HepG2 (cell line): Measurements from ENCODE around the gene DHRS4L2. TPM values are rescaled to one million over a fixed set of nuclear protein-coding genes. Genes with fewer than 3 reads are reported as not detected.

Experiments
- ARNT ChIP-seq: fragments of 450-650 bp; IDR thresholded peaks from 2 replicates; pipeline ENCODE4 v1.6.1; 2017
- ATF7 ChIP-seq, 2 experiments: fragments of 450-650 bp in 1 of 2; sonication (generic) in 1 of 2; formaldehyde crosslinking in 1 of 2; IDR thresholded peaks; 2 replicates each; pipeline versions ENCODE4 v1.4.0 to v1.6.1; 2016 to 2020; ENCODE audit warnings: antibody characterized with exemption in 1 of 2, mild to moderate bottlenecking in 1 of 2, missing genetic modification reagents in 1 of 2
- BORCS8-MEF2B ChIP-seq: sonication (generic); formaldehyde crosslinking; IDR thresholded peaks from 2 replicates; pipeline ENCODE4 v1.8.0; 2022; ENCODE audit warnings: mild to moderate bottlenecking, missing genetic modification reagents
- CHD2 ChIP-seq: IDR thresholded peaks from 2 replicates; pipeline ENCODE4 v1.6.1; 2011; ENCODE audit warnings: low read depth, low read length, improper control_type of control experiment
- EP300 ChIP-seq, 3 experiments: sonication (generic) in 1 of 3; formaldehyde crosslinking in 1 of 3; IDR thresholded peaks; 2 replicates each; pipeline versions ENCODE4 v1.5.1 to v1.6.1; 2011 to 2020; ENCODE audit warnings: low read depth in 2 of 3, low read length in 2 of 3, borderline replicate concordance in 1 of 3, improper control_type of control experiment in 1 of 3, mild to moderate bottlenecking in 1 of 3, missing genetic modification reagents in 1 of 3, moderate library complexity in 1 of 3
- GMEB2 ChIP-seq: IDR thresholded peaks from 2 replicates; pipeline ENCODE4 v1.6.1; 2016; ENCODE audit warnings: missing biosample characterization, missing genetic modification reagents, low read depth
- HMG20A ChIP-seq: IDR thresholded peaks from 2 replicates; pipeline ENCODE4 v1.6.1; 2016; ENCODE audit warnings: borderline replicate concordance
- HOXA3 ChIP-seq: sonication (generic); formaldehyde crosslinking; IDR thresholded peaks from 2 replicates; pipeline ENCODE4 v1.5.0; 2020; ENCODE audit warnings: missing genetic modification reagents
- HOXA5 ChIP-seq: sonication (generic); formaldehyde crosslinking; IDR thresholded peaks from 2 replicates; pipeline ENCODE4 v1.4.0; 2020; ENCODE audit warnings: missing genetic modification reagents
- HOXD1 ChIP-seq: sonication (generic); formaldehyde crosslinking; IDR thresholded peaks from 2 replicates; pipeline ENCODE4 v1.5.0; 2020; ENCODE audit warnings: missing genetic modification reagents
- IRX3 ChIP-seq: sonication (generic); formaldehyde crosslinking; IDR thresholded peaks from 2 replicates; pipeline ENCODE4 v1.8.1; 2023; ENCODE audit warnings: mild to moderate bottlenecking, low read depth, missing genetic modification reagents, borderline replicate concordance
- JUNB ChIP-seq: sonication (generic); formaldehyde crosslinking; IDR thresholded peaks from 2 replicates; pipeline ENCODE4 v1.8.0; 2022; ENCODE audit warnings: missing genetic modification reagents, mild to moderate bottlenecking, borderline replicate concordance
- MEF2D ChIP-seq: sonication (generic); formaldehyde crosslinking; IDR thresholded peaks from 2 replicates; pipeline ENCODE4 v1.5.1; 2020; ENCODE audit warnings: mild to moderate bottlenecking, missing genetic modification reagents
- NR2F2 ChIP-seq: IDR thresholded peaks from 2 replicates; pipeline ENCODE4 v1.6.1; 2012; ENCODE audit warnings: low read depth, inconsistent platforms, borderline replicate concordance
- PHF20 ChIP-seq: sonication (generic); formaldehyde crosslinking; IDR thresholded peaks from 2 replicates; pipeline ENCODE4 v1.5.0; 2020; ENCODE audit warnings: mild to moderate bottlenecking, missing genetic modification reagents
- REL ChIP-seq: sonication (generic); formaldehyde crosslinking; conservative IDR thresholded peaks from 2 replicates; pipeline ENCODE4 v1.8.0; 2022; ENCODE audit warnings: mild to moderate bottlenecking, missing genetic modification reagents, moderate library complexity
- STAT5B ChIP-seq: sonication (generic); formaldehyde crosslinking; IDR thresholded peaks from 2 replicates; pipeline ENCODE4 v1.4.0; 2020; ENCODE audit warnings: missing genetic modification reagents
- ZBTB8A ChIP-seq: sonication (generic); formaldehyde crosslinking; IDR thresholded peaks from 2 replicates; pipeline ENCODE4 v1.4.0; 2020; ENCODE audit warnings: mild to moderate bottlenecking, low read depth, missing genetic modification reagents, borderline replicate concordance
- ZFP36 ChIP-seq: fragments of 150-350 bp; IDR thresholded peaks from 2 replicates; pipeline ENCODE4 v1.6.1; 2018; ENCODE audit warnings: borderline replicate concordance, low read length, low read depth; ENCODE audit not compliant: partially characterized antibody
- ZNF17 ChIP-seq: sonication (generic); formaldehyde crosslinking; IDR thresholded peaks from 2 replicates; pipeline ENCODE4 v1.5.0; 2020; ENCODE audit warnings: mild to moderate bottlenecking, missing genetic modification reagents
- ZNF24 ChIP-seq: fragments of 450-650 bp; IDR thresholded peaks from 2 replicates; pipeline ENCODE4 v1.6.1; 2017; ENCODE audit warnings: antibody characterized with exemption, mild to moderate bottlenecking
- ZNF329 ChIP-seq: sonication (generic); formaldehyde crosslinking; IDR thresholded peaks from 2 replicates; pipeline ENCODE4 v1.9.0; 2021; ENCODE audit warnings: low read depth, mild to moderate bottlenecking, missing genetic modification reagents
- ZNF446 ChIP-seq: sonication (generic); formaldehyde crosslinking; IDR thresholded peaks from 2 replicates; pipeline ENCODE4 v1.5.0; 2020; ENCODE audit warnings: mild to moderate bottlenecking, missing genetic modification reagents
- ZNF644 ChIP-seq: IDR thresholded peaks from 2 replicates; pipeline ENCODE4 v1.6.1; 2016; ENCODE audit warnings: low read depth
- ZNF777 ChIP-seq: sonication (generic); formaldehyde crosslinking; IDR thresholded peaks from 2 replicates; pipeline ENCODE4 v1.4.0; 2020; ENCODE audit warnings: missing genetic modification reagents
- ZNF83 ChIP-seq: sonication (generic); formaldehyde crosslinking; IDR thresholded peaks from 2 replicates; pipeline ENCODE4 v1.4.0; 2020; ENCODE audit warnings: missing genetic modification reagents, mild to moderate bottlenecking, borderline replicate concordance
- ZSCAN20 ChIP-seq: sonication (generic); formaldehyde crosslinking; IDR thresholded peaks from 2 replicates; pipeline ENCODE4 v1.4.0; 2020; ENCODE audit warnings: missing genetic modification reagents, mild to moderate bottlenecking, borderline replicate concordance
- ZXDC ChIP-seq: sonication (generic); formaldehyde crosslinking; IDR thresholded peaks from 2 replicates; pipeline ENCODE4 v1.5.0; 2020; ENCODE audit warnings: mild to moderate bottlenecking, missing genetic modification reagents
- polyA plus RNA-seq, 8 experiments: library from polyadenylated mRNA; depleted of rRNA in 3 of 8; stranded (reverse) in 7 of 8; unstranded in 1 of 8; fragments of >200 nt; fragmentation: Illumina TruSeq in 4 of 8; extraction: Trizol in 4 of 8; gene quantifications; 2 replicates each; pipeline versions ENCODE4 v1.2.1 to v1.2.3, GENCODE V29; 2011 to 2016; ENCODE audit warnings: low read depth in 4 of 8, missing spikeins in 1 of 8, mixed read lengths in 1 of 8; ENCODE audit not compliant: insufficient read depth in 1 of 8
- total RNA-seq, 5 experiments: library from RNA; depleted of rRNA; stranded (reverse); fragments of >200 nt; fragmentation: Illumina TruSeq; extraction: Trizol; gene quantifications; 2 replicates each; pipeline ENCODE4 v1.2.3, GENCODE V29; 2016; ENCODE audit warnings: low read depth in 1 of 5

Gene DHRS4L2
- total and polyA plus RNA-seq, 2 of the 13 experiments (the other 11 are each of a cell fraction or from before 2014, with no cell fraction given), result 24.7 to 38.2 TPM

GRCh38 chr14:24013654-24014514 lies 25.2 kb downstream of the DHRS4L2 start (continued):
- peak in 1 of 2 experiments; percentile 11; a peak in 1 of 4 replicates for TF ChIP-seq EP300 (IDR thresholded peaks at IDR 0.05; ENCODE audit: low read depth in 2 of 2, low read length in 2 of 2)
- TF ChIP-seq EP300 (CRISPR knock-in tag; IDR thresholded peaks at IDR 0.05; ENCODE audit: borderline replicate concordance), result peak; percentile 27; the same call in 1 of the 2 replicates
- no peak for TF ChIP-seq JUNB (CRISPR knock-in tag)
- no peak for TF ChIP-seq ATF7 (IDR thresholded peaks at IDR 0.05)
- no peak for TF ChIP-seq ATF7 (CRISPR knock-in tag; IDR thresholded peaks at IDR 0.05)
- no peak; the same call in 1 of the 2 replicates for TF ChIP-seq HOXD1 (CRISPR knock-in tag)
- peak; percentile 48 for TF ChIP-seq ZFP36
- no peak for TF ChIP-seq ZNF83 (CRISPR knock-in tag)
- TF ChIP-seq ZBTB8A (CRISPR knock-in tag), result no peak
- TF ChIP-seq ZXDC (CRISPR knock-in tag), result no peak
- no peak for TF ChIP-seq NR2F2
- peak; percentile 82 for TF ChIP-seq HOXA5 (CRISPR knock-in tag)
- no peak for TF ChIP-seq MEF2D
- peak; percentile 77; the same call in 1 of the 2 replicates for TF ChIP-seq BORCS8-MEF2B (CRISPR knock-in tag)
- TF ChIP-seq GMEB2 (CRISPR knock-in tag), result no peak
- TF ChIP-seq ZNF446 (CRISPR knock-in tag), result no peak
- TF ChIP-seq ZNF24, result no peak
- TF ChIP-seq ZNF17 (CRISPR knock-in tag), result no peak
- TF ChIP-seq IRX3 (CRISPR knock-in tag), result no peak
- TF ChIP-seq HOXA3 (CRISPR knock-in tag), result peak; percentile 69
- no peak for TF ChIP-seq ZSCAN20 (CRISPR knock-in tag)
- no peak for TF ChIP-seq STAT5B (CRISPR knock-in tag)
- no peak for TF ChIP-seq REL (CRISPR knock-in tag)
- TF ChIP-seq HMG20A (CRISPR knock-in tag), result no peak
- TF ChIP-seq PHF20 (CRISPR knock-in tag), result no peak
- TF ChIP-seq ZNF644, result no peak
- TF ChIP-seq ZNF777, result peak; percentile 53; the same call in 1 of the 2 replicates
- no peak for TF ChIP-seq ZNF329 (CRISPR knock-in tag)
- no peak for TF ChIP-seq CHD2
- no peak for TF ChIP-seq ARNT
